ENCODE results near the gene PCNX2.

The PCNX2 gene

GRCh38 chr1:232966663-232967062, 328.9 kb downstream of the PCNX2 start:
- no peaks in the 10 kb centered on the region for H3K27me3 ChIP-seq (replicated peaks; ENCODE audit: control insufficient read depth, insufficient read depth, low read length, poor library complexity, severe bottlenecking)
- H3K4me3 ChIP-seq (ENCODE audit: insufficient read depth, low read depth, low read length, poor library complexity, severe bottlenecking) = no peak overlapping the region
- H3K4me1 ChIP-seq (ENCODE audit: control insufficient read depth, insufficient read depth, low read length, poor library complexity, severe bottlenecking) = no peaks in the 10 kb centered on the region
- H3K36me3 ChIP-seq (ENCODE audit: control insufficient read depth, insufficient read depth, low read length) = peaks cover 21% of the 10 kb centered on the region
- no peaks in the 10 kb centered on the region for H3K9me3 ChIP-seq (ENCODE audit: control insufficient read depth, low read length)
- no peak for DNase-seq
- no peak overlapping the region for H3K27ac ChIP-seq (ENCODE audit: insufficient read depth, low read length, poor library complexity, severe bottlenecking)

- H3K4me3 ChIP-seq (ENCODE audit: insufficient read depth, low read depth, low read length, poor library complexity, severe bottlenecking) = no peak overlapping the region
- no peak overlapping the region for H3K27ac ChIP-seq (ENCODE audit: insufficient read depth, low read length, poor library complexity, severe bottlenecking)
- H3K9me3 ChIP-seq (ENCODE audit: control insufficient read depth, low read length) = no peaks in the 10 kb centered on the region
- H3K36me3 ChIP-seq (ENCODE audit: control insufficient read depth, insufficient read depth, low read length) = peaks cover 13% of the 10 kb centered on the region
- no peak for DNase-seq
- H3K27me3 ChIP-seq (replicated peaks; ENCODE audit: control insufficient read depth, insufficient read depth, low read length, poor library complexity, severe bottlenecking) = no peaks in the 10 kb centered on the region
- no peaks in the 10 kb centered on the region for H3K4me1 ChIP-seq (ENCODE audit: control insufficient read depth, insufficient read depth, low read length, poor library complexity, severe bottlenecking)
These were observed 329.7 kb downstream of the PCNX2 start for GRCh38 chr1:232965912-232966217.

- Histone ChIP-seq H3K4me1 (ENCODE audit: control insufficient read depth, insufficient read depth, low read length, poor library complexity, severe bottlenecking) (no peaks in the 10 kb centered on the region), H3K27me3 (replicated peaks; ENCODE audit: control insufficient read depth, insufficient read depth, low read length, poor library complexity, severe bottlenecking) (no peaks in the 10 kb centered on the region), H3K36me3 (ENCODE audit: control insufficient read depth, insufficient read depth, low read length) (peaks cover 9% of the 10 kb centered on the region), H3K4me3 (ENCODE audit: insufficient read depth, low read depth, low read length, poor library complexity, severe bottlenecking) (no peak overlapping the region), H3K27ac (ENCODE audit: insufficient read depth, low read length, poor library complexity, severe bottlenecking) (no peak overlapping the region), H3K9me3 (ENCODE audit: control insufficient read depth, low read length) (no peaks in the 10 kb centered on the region)
- no peak for DNase-seq
These were observed 330.2 kb downstream of the PCNX2 start for GRCh38 chr1:232965124-232965911.

DNA sequence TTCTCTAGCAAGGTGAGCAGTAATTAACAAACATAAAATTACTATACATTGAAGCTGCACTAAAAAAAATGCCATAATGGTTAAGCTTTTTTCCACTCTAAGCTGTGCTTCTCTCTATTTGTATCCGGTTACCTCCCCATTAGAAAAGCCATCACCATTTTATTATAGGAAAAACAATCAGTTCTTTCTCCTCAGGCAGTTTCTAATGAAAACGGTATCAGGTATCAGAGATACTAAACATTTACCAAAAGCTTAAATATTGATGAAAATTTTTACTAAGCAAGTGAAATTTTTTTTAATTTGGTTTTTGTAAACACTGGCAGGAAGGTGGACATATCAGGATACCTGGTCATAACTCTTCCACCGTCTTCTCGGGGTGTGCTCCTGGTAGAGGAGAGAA, 330.9 kb downstream of the PCNX2 start:
- no peaks in the 10 kb centered on the region for H3K9me3 ChIP-seq (ENCODE audit: control insufficient read depth, low read length)
- peaks cover 4% of the 10 kb centered on the region for H3K36me3 ChIP-seq (ENCODE audit: control insufficient read depth, insufficient read depth, low read length)
- no peaks in the 10 kb centered on the region for H3K4me1 ChIP-seq (ENCODE audit: control insufficient read depth, insufficient read depth, low read length, poor library complexity, severe bottlenecking)
- H3K27me3 ChIP-seq (replicated peaks; ENCODE audit: control insufficient read depth, insufficient read depth, low read length, poor library complexity, severe bottlenecking) = no peaks in the 10 kb centered on the region
- no peak overlapping the region for H3K27ac ChIP-seq (ENCODE audit: insufficient read depth, low read length, poor library complexity, severe bottlenecking)
- H3K4me3 ChIP-seq (ENCODE audit: insufficient read depth, low read depth, low read length, poor library complexity, severe bottlenecking) = no peak overlapping the region
- DNase-seq = no peak

DNA sequence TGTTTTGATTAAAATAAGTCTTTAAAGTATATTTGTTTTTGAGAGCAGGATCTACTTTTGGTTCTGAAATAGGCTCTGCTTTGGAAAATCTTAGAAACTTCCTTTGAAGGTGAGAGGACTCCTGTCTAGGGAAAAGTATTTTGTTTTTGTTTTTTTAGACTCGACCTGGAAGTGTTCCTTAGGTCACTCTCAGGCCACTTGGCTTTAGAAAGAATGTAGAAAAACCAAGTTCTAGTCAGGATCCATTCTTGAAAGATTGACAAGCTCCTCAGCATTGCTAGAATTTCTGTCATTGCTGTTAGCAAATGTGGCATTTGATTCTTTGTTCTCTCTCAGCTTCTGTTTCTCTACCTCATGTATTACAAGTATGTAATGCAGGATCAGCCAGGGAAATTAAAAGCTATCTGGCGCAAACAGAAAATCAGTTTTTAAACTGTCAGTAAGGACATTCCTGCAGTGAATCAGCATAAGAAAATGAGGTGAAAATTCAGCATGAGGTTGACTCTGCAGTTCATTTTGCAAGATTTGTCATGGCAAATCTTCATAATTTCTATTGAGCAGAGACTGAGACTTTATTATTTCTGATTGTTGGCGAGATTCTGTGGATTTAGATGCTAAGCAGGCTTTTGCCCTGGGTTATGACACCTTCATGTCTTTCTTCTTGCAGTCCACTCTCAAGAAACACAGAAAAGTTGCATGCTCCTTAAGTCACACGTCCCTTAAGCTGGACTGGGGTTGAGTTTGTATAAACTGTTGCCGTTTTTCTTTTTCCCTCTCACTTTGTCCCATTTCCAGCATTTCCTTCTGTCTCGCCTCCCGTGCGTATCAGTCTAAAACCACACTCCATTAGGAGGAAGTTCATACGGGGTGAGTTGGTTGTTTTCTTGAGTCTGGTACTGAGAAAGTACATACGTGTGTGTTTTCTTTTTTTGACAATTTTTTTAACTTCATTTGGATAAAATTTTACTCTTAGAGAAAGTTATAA, 332.5 kb downstream of the PCNX2 start:
- Histone ChIP-seq H3K27me3 (replicated peaks; ENCODE audit: control insufficient read depth, insufficient read depth, low read length, poor library complexity, severe bottlenecking) (no peaks in the 10 kb centered on the region), H3K9me3 (ENCODE audit: control insufficient read depth, low read length) (no peaks in the 10 kb centered on the region), H3K4me3 (ENCODE audit: insufficient read depth, low read depth, low read length, poor library complexity, severe bottlenecking) (no peak overlapping the region), H3K36me3 (ENCODE audit: control insufficient read depth, insufficient read depth, low read length) (peaks cover 11% of the 10 kb centered on the region), H3K27ac (ENCODE audit: insufficient read depth, low read length, poor library complexity, severe bottlenecking) (no peak overlapping the region), H3K4me1 (ENCODE audit: control insufficient read depth, insufficient read depth, low read length, poor library complexity, severe bottlenecking) (no peaks in the 10 kb centered on the region)
- DNase-seq = no peak

DNA sequence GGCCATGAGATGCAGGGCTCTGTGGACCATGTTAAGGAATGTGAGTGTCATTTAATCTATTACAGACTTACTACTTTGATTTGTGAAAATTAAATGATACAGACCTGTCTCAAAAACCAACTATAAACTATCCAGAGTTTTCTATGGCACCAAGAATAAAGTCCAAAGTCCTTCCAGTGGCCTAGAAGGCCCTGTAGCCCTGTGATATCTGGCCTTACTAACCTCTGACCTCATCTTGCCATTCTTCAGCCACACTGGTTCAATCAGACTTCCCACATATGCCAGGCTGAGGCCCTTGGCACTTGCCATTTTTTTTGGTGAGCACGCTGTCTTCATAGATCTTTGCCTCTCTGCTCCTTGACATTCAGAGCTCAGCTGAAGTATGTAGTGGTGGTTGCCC, 337.5 kb downstream of the PCNX2 start:
- H3K27ac ChIP-seq (ENCODE audit: insufficient read depth, low read length, poor library complexity, severe bottlenecking) = no peak overlapping the region
- H3K36me3 ChIP-seq (ENCODE audit: control insufficient read depth, insufficient read depth, low read length) = peaks cover 26% of the 10 kb centered on the region
- H3K4me1 ChIP-seq (ENCODE audit: control insufficient read depth, insufficient read depth, low read length, poor library complexity, severe bottlenecking) = no peaks in the 10 kb centered on the region
- H3K4me3 ChIP-seq (ENCODE audit: insufficient read depth, low read depth, low read length, poor library complexity, severe bottlenecking) = no peak overlapping the region
- H3K9me3 ChIP-seq (ENCODE audit: control insufficient read depth, low read length) = no peaks in the 10 kb centered on the region
- DNase-seq = no peak
- H3K27me3 ChIP-seq (replicated peaks; ENCODE audit: control insufficient read depth, insufficient read depth, low read length, poor library complexity, severe bottlenecking) = no peaks in the 10 kb centered on the region

DNA sequence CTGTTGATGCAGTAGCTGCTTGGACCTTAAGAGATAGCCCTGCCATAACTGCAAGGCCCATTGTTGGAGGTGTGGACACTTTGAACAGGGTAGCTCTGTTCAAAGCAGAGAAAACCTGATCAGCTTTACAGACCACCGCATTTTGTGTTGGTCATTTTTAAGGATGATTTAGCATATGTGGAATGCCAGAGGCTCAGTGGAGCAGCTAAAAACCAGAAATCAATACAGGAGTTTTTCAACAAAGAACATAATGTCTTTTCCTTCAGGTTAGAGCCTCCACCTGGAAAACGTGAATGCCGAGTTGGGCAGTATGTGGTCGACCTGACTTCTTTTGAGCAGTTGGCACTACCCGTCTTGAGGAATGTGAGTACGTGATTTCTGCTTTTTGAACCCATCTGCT, 339.4 kb downstream of the PCNX2 start:
- H3K9me3 ChIP-seq (ENCODE audit: control insufficient read depth, low read length) = no peaks in the 10 kb centered on the region
- no peak overlapping the region for H3K4me3 ChIP-seq (ENCODE audit: insufficient read depth, low read depth, low read length, poor library complexity, severe bottlenecking)
- no peak overlapping the region for H3K27ac ChIP-seq (ENCODE audit: insufficient read depth, low read length, poor library complexity, severe bottlenecking)
- no peaks in the 10 kb centered on the region for H3K27me3 ChIP-seq (replicated peaks; ENCODE audit: control insufficient read depth, insufficient read depth, low read length, poor library complexity, severe bottlenecking)
- no peak for DNase-seq
- H3K36me3 ChIP-seq (ENCODE audit: control insufficient read depth, insufficient read depth, low read length) = peaks cover 26% of the 10 kb centered on the region
- H3K4me1 ChIP-seq (ENCODE audit: control insufficient read depth, insufficient read depth, low read length, poor library complexity, severe bottlenecking) = peaks cover 3% of the 10 kb centered on the region

DNA sequence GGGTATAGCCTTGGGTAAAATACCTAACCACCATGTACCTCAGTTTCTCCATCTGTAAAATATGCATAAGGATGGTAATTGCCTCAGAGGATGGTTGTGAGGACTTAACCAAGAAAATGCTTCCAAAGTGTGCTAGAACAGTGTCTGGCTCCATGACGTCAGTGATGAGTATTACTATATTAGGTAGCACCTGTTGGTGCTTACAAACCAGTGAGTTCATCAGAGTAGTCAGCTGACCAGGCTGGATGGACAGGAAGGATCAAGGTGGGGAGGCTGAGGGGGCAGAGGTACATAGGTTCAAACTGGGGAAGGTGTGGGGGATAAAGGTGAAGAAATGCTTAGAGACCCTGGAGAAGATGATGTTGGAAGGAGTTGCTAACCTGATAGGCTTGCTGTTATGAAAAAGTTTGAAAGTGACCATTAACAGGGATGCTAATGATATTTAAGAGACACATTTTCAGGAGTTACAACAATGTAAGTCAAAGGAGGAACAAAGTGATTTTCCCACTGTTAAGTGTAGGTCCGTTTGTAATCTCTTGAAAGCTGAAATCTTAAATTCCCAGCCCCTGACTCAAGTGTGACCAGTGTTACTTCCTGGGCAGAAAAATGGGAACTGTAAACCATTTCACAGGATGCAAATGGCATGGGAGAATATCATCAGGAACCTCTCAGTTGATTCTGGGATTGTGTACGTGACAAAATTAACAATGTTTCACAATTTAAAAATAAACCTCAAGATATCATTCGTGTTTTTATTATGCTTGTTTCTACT, 340.7 kb downstream of the PCNX2 start:
- Histone ChIP-seq H3K27me3 (replicated peaks; ENCODE audit: control insufficient read depth, insufficient read depth, low read length, poor library complexity, severe bottlenecking) (no peaks in the 10 kb centered on the region), H3K36me3 (ENCODE audit: control insufficient read depth, insufficient read depth, low read length) (peaks cover 26% of the 10 kb centered on the region), H3K9me3 (ENCODE audit: control insufficient read depth, low read length) (no peaks in the 10 kb centered on the region), H3K4me3 (ENCODE audit: insufficient read depth, low read depth, low read length, poor library complexity, severe bottlenecking) (no peak overlapping the region), H3K27ac (ENCODE audit: insufficient read depth, low read length, poor library complexity, severe bottlenecking) (no peak overlapping the region), H3K4me1 (ENCODE audit: control insufficient read depth, insufficient read depth, low read length, poor library complexity, severe bottlenecking) (peaks cover 4% of the 10 kb centered on the region)
- DNase-seq = no peak

- peaks cover 17% of the 10 kb centered on the region for H3K36me3 ChIP-seq (ENCODE audit: control insufficient read depth, insufficient read depth, low read length)
- DNase-seq = no peak
- H3K27ac ChIP-seq (ENCODE audit: insufficient read depth, low read length, poor library complexity, severe bottlenecking) = no peak overlapping the region
- H3K9me3 ChIP-seq (ENCODE audit: control insufficient read depth, low read length) = no peaks in the 10 kb centered on the region
- H3K4me3 ChIP-seq (ENCODE audit: insufficient read depth, low read depth, low read length, poor library complexity, severe bottlenecking) = no peak overlapping the region
- peaks cover 4% of the 10 kb centered on the region for H3K4me1 ChIP-seq (ENCODE audit: control insufficient read depth, insufficient read depth, low read length, poor library complexity, severe bottlenecking)
- H3K27me3 ChIP-seq (replicated peaks; ENCODE audit: control insufficient read depth, insufficient read depth, low read length, poor library complexity, severe bottlenecking) = no peaks in the 10 kb centered on the region
These were observed 342.7 kb downstream of the PCNX2 start for GRCh38 chr1:232952514-232953499.
